BLaER1 (cell line): Measurements from ENCODE around the gene TBPL1.
A peak's percentile ranks its signal among the peaks of the same experiment; 100 is the strongest.

Experiments
- H3K27ac ChIP-seq: shearing (Covaris generic); formaldehyde crosslinking; 2 replicates; pipeline ENCODE4 v1.8.1; 2022
- H3K27me3 ChIP-seq: shearing (Covaris generic); formaldehyde crosslinking; 2 replicates; pipeline ENCODE4 v1.8.1; 2022
- H3K36me3 ChIP-seq: shearing (Covaris generic); formaldehyde crosslinking; 2 replicates; pipeline ENCODE4 v1.8.1; 2022
- H3K4me1 ChIP-seq: shearing (Covaris generic); formaldehyde crosslinking; 2 replicates; pipeline ENCODE4 v1.8.1; 2022
- H3K4me2 ChIP-seq: shearing (Covaris generic); formaldehyde crosslinking; 2 replicates; pipeline ENCODE4 v1.8.1; 2022
- H3K4me3 ChIP-seq: shearing (Covaris generic); formaldehyde crosslinking; 2 replicates; pipeline ENCODE4 v1.8.1; 2022
- H3K9ac ChIP-seq: shearing (Covaris generic); formaldehyde crosslinking; 2 replicates; pipeline ENCODE4 v1.8.1; 2022
- H3K9me3 ChIP-seq: shearing (Covaris generic); formaldehyde crosslinking; 2 replicates; pipeline ENCODE4 v1.8.1; 2022
- H4K20me1 ChIP-seq: shearing (Covaris generic); formaldehyde crosslinking; 2 replicates; pipeline ENCODE4 v1.8.1; 2022
- Cebpa-rat ChIP-seq: shearing (Covaris generic); IDR thresholded peaks from 2 replicates; pipeline ENCODE4 v1.8.1; 2022

Gene TBPL1

DNA sequence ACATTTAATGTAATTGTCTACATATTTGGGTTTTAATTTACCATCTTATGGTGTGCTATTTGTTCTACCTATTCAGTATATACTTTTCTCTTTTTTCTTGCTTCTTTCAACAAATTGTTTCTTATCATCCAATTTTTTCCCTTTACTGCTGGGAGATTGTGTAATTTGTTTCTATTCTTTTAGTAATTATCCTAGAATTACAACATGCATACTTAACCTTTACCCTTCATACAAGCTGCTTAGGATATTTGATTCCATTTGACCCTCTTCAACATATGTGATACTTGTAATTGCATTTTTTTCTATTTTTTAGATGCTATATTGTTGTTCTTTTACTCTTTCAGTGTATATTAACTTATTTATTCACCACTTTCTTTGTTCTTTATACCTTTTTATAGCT lies 15.1 kb upstream of the TBPL1 start:
- no peak for TF ChIP-seq Cebpa-rat
- Histone ChIP-seq H3K4me1 (no peaks in the 10 kb centered on the region), H3K4me2 (no peak overlapping the region), H3K4me3 (no peak overlapping the region), H3K36me3 (no peaks in the 10 kb centered on the region), H3K27ac (no peak overlapping the region), H3K27me3 (no peaks in the 10 kb centered on the region), H3K9me3 (peaks cover 13% of the 10 kb centered on the region), H4K20me1 (no peaks in the 10 kb centered on the region), H3K9ac (no peak overlapping the region)

DNA sequence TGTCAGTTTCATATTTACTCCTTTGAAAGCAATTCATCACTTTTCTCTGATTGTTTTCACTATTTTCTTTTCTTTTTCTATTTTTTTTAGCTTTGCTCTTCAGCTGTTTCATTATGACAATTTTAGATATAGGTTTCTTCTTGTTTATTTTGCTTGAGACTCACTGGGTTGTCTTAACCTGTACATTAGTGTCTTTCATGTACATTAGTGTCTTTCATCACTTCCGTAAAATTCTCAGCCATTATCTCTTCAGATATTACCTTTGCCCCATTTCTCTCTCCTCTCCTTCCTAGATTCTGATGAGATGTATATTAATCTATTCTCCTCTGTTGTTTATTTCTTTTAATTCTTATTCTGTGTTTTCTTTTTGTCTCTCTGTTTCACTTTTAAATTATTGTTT lies 14.5 kb upstream of the TBPL1 start:
- Histone ChIP-seq H3K27ac (no peak overlapping the region), H3K27me3 (no peaks in the 10 kb centered on the region), H3K36me3 (no peaks in the 10 kb centered on the region), H3K4me2 (no peak overlapping the region), H3K4me1 (no peaks in the 10 kb centered on the region), H3K4me3 (no peak overlapping the region), H3K9ac (no peak overlapping the region), H3K9me3 (peaks cover 7% of the 10 kb centered on the region; the same call in 1 of the 2 replicates), H4K20me1 (no peaks in the 10 kb centered on the region)
- no peak for TF ChIP-seq Cebpa-rat

DNA sequence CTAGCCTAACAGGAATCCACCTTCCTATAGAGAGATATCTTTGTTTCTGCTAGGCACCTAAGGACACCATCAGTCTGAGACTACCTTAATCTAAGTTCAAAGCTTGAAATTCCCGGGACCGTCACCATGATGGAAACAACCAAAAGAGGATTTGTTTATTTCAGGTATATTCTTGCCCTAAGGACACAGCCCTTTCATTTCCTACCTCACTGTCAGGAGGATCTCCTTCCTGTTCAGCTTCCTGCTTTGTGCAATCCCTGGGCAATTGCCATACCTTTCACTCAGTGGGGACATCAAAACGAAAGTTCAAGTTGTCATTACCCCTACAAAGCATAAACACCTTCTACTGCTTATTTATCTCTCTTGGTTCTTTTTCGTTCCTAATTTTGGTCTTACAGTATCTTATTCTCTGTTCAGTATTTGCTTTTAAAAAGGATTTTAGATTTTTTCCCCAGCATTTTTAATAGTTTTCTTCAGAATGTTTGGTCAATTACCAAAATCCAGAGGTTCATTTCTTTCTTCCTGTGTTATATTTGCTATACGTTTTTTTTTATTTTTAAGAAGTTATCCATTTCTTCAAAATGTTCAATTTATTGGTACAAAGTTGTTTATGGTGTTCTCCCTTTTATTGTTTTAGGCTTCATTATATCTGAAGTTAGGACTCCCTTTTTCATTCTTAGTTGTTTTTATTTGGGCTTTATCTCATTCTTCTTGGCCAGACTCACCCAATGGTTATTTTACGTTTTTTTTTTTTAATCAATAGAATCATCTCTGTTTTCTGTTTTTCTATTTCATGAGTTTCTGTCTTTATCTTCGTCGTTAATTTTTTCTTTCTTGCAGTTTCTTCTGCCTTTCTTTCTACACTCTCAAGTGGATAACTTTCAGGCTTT lies 13.0 kb upstream of the TBPL1 start:
- no peak overlapping the region for H3K27ac ChIP-seq
- TF ChIP-seq Cebpa-rat = no peak
- H4K20me1 ChIP-seq = no peaks in the 10 kb centered on the region
- H3K36me3 ChIP-seq = no peaks in the 10 kb centered on the region
- no peaks in the 10 kb centered on the region for H3K4me1 ChIP-seq
- H3K4me2 ChIP-seq = no peak overlapping the region
- no peaks in the 10 kb centered on the region for H3K9me3 ChIP-seq
- no peak overlapping the region for H3K4me3 ChIP-seq
- H3K27me3 ChIP-seq = no peaks in the 10 kb centered on the region
- H3K9ac ChIP-seq = no peak overlapping the region

DNA sequence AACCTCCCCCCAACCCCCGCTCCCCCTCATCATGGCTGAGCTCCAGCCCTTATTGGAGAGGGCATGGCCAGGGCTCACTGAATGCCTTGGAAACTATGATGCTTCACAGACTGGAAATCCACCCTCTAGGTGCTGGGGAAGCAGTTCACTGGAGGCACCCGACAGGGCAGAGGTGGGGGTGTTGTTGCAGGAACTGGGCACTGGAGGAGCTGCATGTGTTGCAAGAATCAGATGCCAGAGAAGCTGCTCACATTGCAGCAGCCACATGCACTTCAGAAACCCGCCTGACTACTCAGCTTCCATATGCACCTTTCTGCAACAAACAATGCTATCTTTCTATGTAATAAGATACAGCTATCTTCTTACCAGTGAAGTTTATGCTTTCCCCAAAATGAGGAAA lies 7.9 kb upstream of the TBPL1 start:
- Histone ChIP-seq H3K4me1 (no peaks in the 10 kb centered on the region), H3K9me3 (no peaks in the 10 kb centered on the region), H3K4me2 (no peak overlapping the region), H3K36me3 (no peaks in the 10 kb centered on the region), H3K9ac (no peak overlapping the region), H4K20me1 (no peaks in the 10 kb centered on the region), H3K27ac (no peak overlapping the region), H3K27me3 (no peaks in the 10 kb centered on the region), H3K4me3 (no peak overlapping the region)
- TF ChIP-seq Cebpa-rat = no peak

DNA sequence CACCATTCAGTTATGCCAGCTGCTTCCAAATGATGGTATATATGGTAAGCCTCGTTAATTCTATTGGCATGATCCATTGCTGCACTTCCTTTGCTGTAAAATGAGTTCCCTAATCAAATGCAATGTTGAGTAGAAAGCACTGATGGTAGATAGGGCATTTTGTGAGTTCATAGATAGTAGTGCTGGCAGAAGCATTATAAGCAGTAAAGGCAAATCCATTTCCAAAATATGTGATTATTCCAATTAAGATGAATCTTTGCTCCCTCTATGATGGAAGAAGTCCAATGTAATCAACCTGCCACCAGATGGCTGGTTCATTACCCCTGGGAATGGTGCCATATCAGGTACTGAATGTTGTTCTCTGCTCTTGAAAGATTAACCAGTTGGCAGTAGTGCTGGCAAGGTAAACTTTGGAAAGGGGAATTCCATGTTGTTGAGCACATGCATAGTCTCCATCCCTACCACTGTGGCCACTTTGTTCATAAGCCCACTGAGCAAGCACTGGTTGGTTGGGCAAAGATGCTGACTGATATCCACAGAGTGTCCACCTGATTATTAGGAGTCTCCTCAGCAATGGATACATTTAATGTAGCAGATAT lies 5.6 kb upstream of the TBPL1 start:
- Histone ChIP-seq H3K4me2 (no peak overlapping the region), H3K36me3 (no peaks in the 10 kb centered on the region), H3K9ac (no peak overlapping the region), H3K9me3 (no peaks in the 10 kb centered on the region), H3K27ac (no peak overlapping the region), H4K20me1 (no peaks in the 10 kb centered on the region), H3K4me1 (peaks cover 8% of the 10 kb centered on the region), H3K27me3 (no peaks in the 10 kb centered on the region), H3K4me3 (no peak overlapping the region)
- no peak for TF ChIP-seq Cebpa-rat

DNA sequence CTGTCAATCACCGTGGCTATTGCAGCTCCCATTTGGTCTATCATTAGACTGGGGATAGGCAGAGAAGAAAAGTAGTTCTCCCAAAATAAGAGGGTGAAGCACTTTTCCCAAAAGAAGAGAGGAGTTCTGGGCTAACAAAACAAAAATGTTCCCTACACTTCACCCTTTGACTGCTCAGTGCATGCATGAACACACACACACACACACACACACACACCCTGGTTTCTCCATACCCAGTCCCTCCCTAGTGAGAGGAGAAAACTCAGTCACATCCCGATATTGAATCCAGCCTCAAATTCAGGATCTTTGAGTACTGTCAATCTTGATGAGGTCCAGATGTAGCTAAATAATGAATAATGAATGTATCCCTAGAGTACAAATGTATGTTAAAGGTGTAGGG lies 4.6 kb upstream of the TBPL1 start:
- no peak overlapping the region for H3K4me2 ChIP-seq
- H3K4me3 ChIP-seq = no peak overlapping the region
- no peak overlapping the region for H3K9ac ChIP-seq
- H3K27ac ChIP-seq = no peak overlapping the region
- TF ChIP-seq Cebpa-rat = no peak
- H4K20me1 ChIP-seq = no peaks in the 10 kb centered on the region; the same call in 1 of the 2 replicates
- peaks cover 8% of the 10 kb centered on the region for H3K4me1 ChIP-seq
- no peaks in the 10 kb centered on the region for H3K27me3 ChIP-seq
- H3K36me3 ChIP-seq = no peaks in the 10 kb centered on the region
- no peaks in the 10 kb centered on the region for H3K9me3 ChIP-seq

DNA sequence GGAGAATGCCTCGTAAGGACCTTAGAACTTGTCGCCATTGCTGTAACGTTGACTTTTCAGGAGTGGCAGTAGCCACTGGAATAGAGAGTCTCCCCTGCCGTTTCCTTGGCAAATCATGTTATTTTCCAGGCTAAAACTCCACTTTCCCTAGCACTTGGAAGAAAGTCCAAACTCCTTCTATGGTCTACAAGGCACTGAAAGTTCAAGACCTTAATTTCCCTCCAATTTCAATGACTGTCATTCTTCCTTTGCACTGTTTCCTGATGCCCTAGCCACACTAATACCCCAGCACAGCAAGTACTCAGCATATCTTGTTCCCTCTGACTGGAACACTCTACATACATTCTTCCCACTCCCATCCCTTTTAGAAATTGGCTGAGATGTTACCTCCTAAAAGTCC lies 1.8 kb upstream of the TBPL1 start:
- Histone ChIP-seq H3K4me2 (peak overlapping the region; percentile 57), H3K4me3 (peak overlapping the region; percentile 89), H3K9me3 (no peaks in the 10 kb centered on the region), H3K27ac (no peak overlapping the region), H4K20me1 (peaks cover 28% of the 10 kb centered on the region), H3K27me3 (no peaks in the 10 kb centered on the region), H3K9ac (no peak overlapping the region), H3K4me1 (peaks cover 27% of the 10 kb centered on the region), H3K36me3 (no peaks in the 10 kb centered on the region)
- no peak for TF ChIP-seq Cebpa-rat

DNA sequence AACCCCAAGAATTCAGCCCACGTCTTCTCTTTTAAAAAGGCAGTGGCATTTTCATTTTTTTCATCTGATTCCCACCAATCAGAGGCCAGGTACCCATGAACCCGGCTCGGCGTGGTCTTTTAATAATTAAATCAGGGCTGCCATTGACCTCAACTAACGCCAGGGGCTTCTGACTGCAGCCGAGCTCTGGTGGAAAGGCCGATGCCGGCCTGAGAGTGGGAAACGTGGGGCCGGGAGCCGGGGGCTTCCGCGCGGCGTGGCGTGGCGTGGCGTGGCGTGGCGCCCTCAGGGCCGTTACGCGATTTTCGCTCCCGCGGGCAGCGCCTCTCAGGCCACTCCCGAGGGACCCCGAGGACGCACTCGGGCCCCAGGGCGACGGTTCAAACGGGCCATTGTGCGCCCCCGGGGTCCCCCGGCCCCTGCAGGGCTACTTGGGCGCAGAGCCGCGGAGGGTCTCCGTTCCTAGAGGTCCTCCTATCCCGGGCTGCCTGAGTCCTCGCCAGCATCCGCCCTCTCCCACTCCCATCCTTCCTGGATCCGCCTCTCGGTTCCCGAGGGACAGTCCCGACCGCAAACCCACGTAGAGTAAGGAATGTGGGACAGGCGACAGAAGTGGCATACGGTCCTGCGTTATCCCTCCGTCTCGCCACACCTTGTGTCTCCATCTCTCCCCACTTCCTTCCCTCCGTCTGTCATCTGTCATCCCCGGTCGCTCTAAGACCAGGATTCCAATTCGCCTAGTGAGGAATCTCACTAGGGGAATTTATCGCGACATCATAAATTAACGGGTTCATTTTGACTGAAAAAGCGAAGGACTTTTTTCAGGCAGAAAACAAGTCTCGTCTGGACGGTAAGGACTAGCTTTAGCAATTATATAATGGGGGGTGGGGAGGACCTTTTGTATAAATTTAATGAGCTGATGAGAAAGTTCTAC lies 876 bp upstream of the TBPL1 start:
- peaks cover 37% of the 10 kb centered on the region for H4K20me1 ChIP-seq
- peak overlapping the region; percentile 93 for H3K9ac ChIP-seq
- H3K36me3 ChIP-seq = no peaks in the 10 kb centered on the region
- H3K27ac ChIP-seq = peak overlapping the region; percentile 96
- H3K27me3 ChIP-seq = no peaks in the 10 kb centered on the region
- H3K4me1 ChIP-seq = peaks cover 27% of the 10 kb centered on the region
- TF ChIP-seq Cebpa-rat = no peak
- H3K4me3 ChIP-seq = peak overlapping the region; percentile 89
- peak overlapping the region; percentile 57 for H3K4me2 ChIP-seq
- H3K9me3 ChIP-seq = no peaks in the 10 kb centered on the region

DNA sequence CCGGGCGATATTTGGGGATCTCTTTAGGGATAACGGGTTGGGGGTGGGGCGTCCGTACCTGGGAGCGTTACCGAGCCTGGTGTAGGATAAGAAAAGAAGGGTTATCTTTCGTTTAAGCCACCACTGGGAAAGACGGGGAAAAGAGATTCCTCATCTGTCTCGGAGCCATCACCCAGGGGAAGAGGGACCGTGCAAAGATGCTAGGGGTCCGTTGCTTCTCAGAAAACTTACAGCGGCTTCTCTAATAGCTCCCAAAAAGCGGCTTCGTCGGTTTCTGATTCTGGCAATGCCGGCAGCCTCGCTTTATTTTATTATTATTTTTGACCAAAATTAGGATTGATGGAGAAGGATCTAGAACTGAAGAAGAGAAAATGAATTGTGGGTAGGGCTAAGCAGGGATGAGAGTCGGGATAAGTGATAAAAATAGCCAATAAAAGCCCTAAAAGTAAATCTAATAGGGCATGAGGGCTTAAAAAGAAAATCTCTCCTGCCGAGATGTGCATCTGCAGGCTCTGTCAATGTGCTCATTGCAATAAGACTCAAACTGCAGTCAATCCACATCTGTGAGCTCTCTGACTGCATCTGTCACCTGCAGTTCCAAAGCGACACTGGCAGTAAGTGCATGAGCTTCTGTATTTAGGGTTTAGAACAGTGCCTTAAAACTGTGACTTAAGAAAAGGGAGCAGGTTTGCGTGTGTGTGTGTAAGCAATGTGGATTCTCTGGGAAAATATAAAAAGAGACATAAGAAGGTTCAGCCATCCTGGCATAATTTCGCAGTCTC lies 801 bp downstream of the TBPL1 start:
- TF ChIP-seq Cebpa-rat = no peak
- H3K27ac ChIP-seq = peak overlapping the region; percentile 84
- H3K4me2 ChIP-seq = peak overlapping the region; percentile 94
- no peaks in the 10 kb centered on the region for H3K27me3 ChIP-seq
- H3K9ac ChIP-seq = peak overlapping the region; percentile 93
- no peaks in the 10 kb centered on the region for H3K36me3 ChIP-seq
- H3K9me3 ChIP-seq = no peaks in the 10 kb centered on the region
- peak overlapping the region; percentile 89 for H3K4me3 ChIP-seq
- H4K20me1 ChIP-seq = peaks cover 54% of the 10 kb centered on the region
- H3K4me1 ChIP-seq = peaks cover 35% of the 10 kb centered on the region
